HepG2 (cell line): Measurements from ENCODE around the gene CDC37. TPM values are rescaled to one million over a fixed set of nuclear protein-coding genes. Genes with fewer than 3 reads are reported as not detected.
A peak's percentile ranks its signal among the peaks of the same experiment; 100 is the strongest.

Experiments
- GTF2F1 ChIP-seq: fragments of 150-350 bp; IDR thresholded peaks from 2 replicates; pipeline ENCODE4 v1.6.1; 2014; ENCODE audit warnings: low read length
- KDM5A ChIP-seq: fragments of 200-600 bp; sonication (generic); IDR thresholded peaks from 2 replicates; pipeline ENCODE4 v1.7.0; 2018; ENCODE audit warnings: antibody characterized with exemption, mild to moderate bottlenecking, low read length, borderline replicate concordance
- KLF13 ChIP-seq: sonication (generic); formaldehyde crosslinking; IDR thresholded peaks from 2 replicates; pipeline ENCODE4 v1.4.0; 2020; ENCODE audit warnings: mild to moderate bottlenecking, missing genetic modification reagents
- MED1 ChIP-seq: sonication (generic); formaldehyde crosslinking; IDR thresholded peaks from 2 replicates; pipeline ENCODE4 v1.4.0; 2020; ENCODE audit warnings: missing genetic modification reagents
- MIER2 ChIP-seq: IDR thresholded peaks from 2 replicates; pipeline ENCODE4 v1.6.1; 2016; ENCODE audit warnings: missing biosample characterization, missing genetic modification reagents
- RARA ChIP-seq: IDR thresholded peaks from 2 replicates; pipeline ENCODE4 v1.6.1; 2016; ENCODE audit warnings: missing genetic modification reagents, missing compliant biosample characterization
- RCOR2 ChIP-seq: IDR thresholded peaks from 2 replicates; pipeline ENCODE4 v1.6.1; 2016; ENCODE audit warnings: missing biosample characterization, missing genetic modification reagents
- RFXAP ChIP-seq: sonication (generic); formaldehyde crosslinking; IDR thresholded peaks from 2 replicates; pipeline ENCODE4 v1.4.0; 2020; ENCODE audit warnings: missing genetic modification reagents, borderline replicate concordance
- SMAD9 ChIP-seq: sonication (generic); formaldehyde crosslinking; IDR thresholded peaks from 2 replicates; pipeline ENCODE4 v1.5.1; 2020; ENCODE audit warnings: mild to moderate bottlenecking, missing genetic modification reagents
- STAG1 ChIP-seq: sonication (generic); formaldehyde crosslinking; IDR thresholded peaks from 2 replicates; pipeline ENCODE4 v1.4.0; 2020; ENCODE audit warnings: missing genetic modification reagents
- ZMYM3 ChIP-seq: sonication (generic); formaldehyde crosslinking; IDR thresholded peaks from 2 replicates; pipeline ENCODE4 v1.5.1; 2020; ENCODE audit warnings: mild to moderate bottlenecking, missing genetic modification reagents
- ZNF138 ChIP-seq: sonication (generic); formaldehyde crosslinking; IDR thresholded peaks from 2 replicates; pipeline ENCODE4 v1.5.0; 2020; ENCODE audit warnings: mild to moderate bottlenecking, low read depth, missing genetic modification reagents
- ZNF343 ChIP-seq: sonication (generic); formaldehyde crosslinking; IDR thresholded peaks from 2 replicates; pipeline ENCODE4 v1.4.0; 2020; ENCODE audit warnings: mild to moderate bottlenecking, missing genetic modification reagents
- ZNF569 ChIP-seq: sonication (generic); formaldehyde crosslinking; IDR thresholded peaks from 2 replicates; pipeline ENCODE4 v1.5.0; 2020; ENCODE audit warnings: mild to moderate bottlenecking, missing genetic modification reagents, moderate library complexity, borderline replicate concordance
- polyA plus RNA-seq, 8 experiments: library from polyadenylated mRNA; depleted of rRNA in 3 of 8; stranded (reverse) in 7 of 8; unstranded in 1 of 8; fragments of >200 nt; fragmentation: Illumina TruSeq in 4 of 8; extraction: Trizol in 4 of 8; gene quantifications; 2 replicates each; pipeline versions ENCODE4 v1.2.1 to v1.2.3, GENCODE V29; 2011 to 2016; ENCODE audit warnings: low read depth in 4 of 8, missing spikeins in 1 of 8, mixed read lengths in 1 of 8; ENCODE audit not compliant: insufficient read depth in 1 of 8
- total RNA-seq, 5 experiments: library from RNA; depleted of rRNA; stranded (reverse); fragments of >200 nt; fragmentation: Illumina TruSeq; extraction: Trizol; gene quantifications; 2 replicates each; pipeline ENCODE4 v1.2.3, GENCODE V29; 2016; ENCODE audit warnings: low read depth in 1 of 5
- TF ChIP-seq, protein P1 (sequence below): sonication (generic); formaldehyde crosslinking; IDR thresholded peaks from 2 replicates; pipeline ENCODE4 v1.5.1; 2020; ENCODE audit warnings: missing genetic modification reagents, mild to moderate bottlenecking, borderline replicate concordance
- TF ChIP-seq, protein P2 (sequence below): sonication (generic); formaldehyde crosslinking; IDR thresholded peaks from 2 replicates; pipeline ENCODE4 v1.5.0; 2020; ENCODE audit warnings: missing genetic modification reagents
- TF ChIP-seq, protein P3 (sequence below): sonication (generic); formaldehyde crosslinking; IDR thresholded peaks from 2 replicates; pipeline ENCODE4 v1.5.1; 2020; ENCODE audit warnings: mild to moderate bottlenecking, missing genetic modification reagents, moderate library complexity
- TF ChIP-seq, protein P4 (sequence below): sonication (generic); formaldehyde crosslinking; IDR thresholded peaks from 2 replicates; pipeline ENCODE4 v1.4.0; 2020; ENCODE audit warnings: missing genetic modification reagents

CDC37 gene
- total and polyA plus RNA-seq, 2 of the 13 experiments (the other 11 are each of a cell fraction or from before 2014, with no cell fraction given), result 158 to 177 TPM

DNA sequence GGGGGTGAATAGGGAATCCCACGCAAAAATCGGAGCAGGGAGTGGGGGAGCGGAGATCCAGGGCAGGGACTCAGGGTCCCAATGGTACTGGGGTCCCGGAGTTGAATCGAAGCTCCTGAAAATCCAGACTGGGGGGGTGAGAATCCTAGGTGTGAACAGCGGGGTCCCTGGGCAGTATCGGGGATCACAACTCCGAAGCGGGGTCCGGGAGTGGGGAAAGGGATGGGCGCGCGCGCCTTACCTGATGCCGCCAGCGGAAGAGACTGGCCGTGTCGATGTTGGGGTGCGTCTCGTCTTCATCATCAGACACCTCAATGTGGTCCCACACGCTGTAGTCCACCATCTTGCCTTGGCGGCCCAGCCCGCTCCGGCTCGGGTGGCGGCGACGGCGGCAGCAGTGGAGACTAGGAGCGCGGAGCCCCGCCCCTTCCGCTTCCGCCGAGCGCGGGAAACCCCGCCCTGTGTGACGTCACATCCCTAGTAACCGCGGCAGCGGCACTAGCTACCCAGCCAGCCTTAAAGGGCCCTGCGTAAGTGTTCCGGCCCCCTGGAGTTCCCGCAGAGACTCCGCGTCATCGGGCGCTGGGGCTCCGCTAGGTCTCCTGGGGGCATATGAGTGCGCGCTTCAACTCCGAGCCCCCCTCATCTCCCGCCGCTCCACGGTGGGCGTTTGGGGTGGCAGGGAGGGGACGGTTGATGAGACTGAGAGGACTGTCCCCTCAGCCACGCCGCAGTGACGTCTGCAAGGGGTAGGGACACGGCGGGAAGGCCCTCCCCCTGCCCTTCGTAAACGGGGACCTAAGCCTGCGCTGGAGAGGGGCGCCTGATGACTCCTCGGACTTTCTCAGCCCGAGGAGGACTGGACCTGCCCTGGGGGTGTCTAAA, at the start of gene CDC37 (continued):
- no peak for TF ChIP-seq SMAD9 (CRISPR knock-in tag)
- TF ChIP-seq RARA (CRISPR knock-in tag), result 0 out of 2 replicates have a peak, but pooled peaks have one; percentile 18
- TF ChIP-seq MIER2 (CRISPR knock-in tag), result no peak
- TF ChIP-seq, protein P1, sequence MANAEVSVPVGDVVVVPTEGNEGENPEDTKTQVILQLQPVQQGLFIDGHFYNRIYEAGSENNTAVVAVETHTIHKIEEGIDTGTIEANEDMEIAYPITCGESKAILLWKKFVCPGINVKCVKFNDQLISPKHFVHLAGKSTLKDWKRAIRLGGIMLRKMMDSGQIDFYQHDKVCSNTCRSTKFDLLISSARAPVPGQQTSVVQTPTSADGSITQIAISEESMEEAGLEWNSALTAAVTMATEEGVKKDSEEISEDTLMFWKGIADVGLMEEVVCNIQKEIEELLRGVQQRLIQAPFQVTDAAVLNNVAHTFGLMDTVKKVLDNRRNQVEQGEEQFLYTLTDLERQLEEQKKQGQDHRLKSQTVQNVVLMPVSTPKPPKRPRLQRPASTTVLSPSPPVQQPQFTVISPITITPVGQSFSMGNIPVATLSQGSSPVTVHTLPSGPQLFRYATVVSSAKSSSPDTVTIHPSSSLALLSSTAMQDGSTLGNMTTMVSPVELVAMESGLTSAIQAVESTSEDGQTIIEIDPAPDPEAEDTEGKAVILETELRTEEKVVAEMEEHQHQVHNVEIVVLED (CRISPR knock-in tag), result peak; percentile 58; the same call in 1 of the 2 replicates
- TF ChIP-seq ZNF138, result peak; percentile 69; the same call in 1 of the 2 replicates
- TF ChIP-seq, protein P2, sequence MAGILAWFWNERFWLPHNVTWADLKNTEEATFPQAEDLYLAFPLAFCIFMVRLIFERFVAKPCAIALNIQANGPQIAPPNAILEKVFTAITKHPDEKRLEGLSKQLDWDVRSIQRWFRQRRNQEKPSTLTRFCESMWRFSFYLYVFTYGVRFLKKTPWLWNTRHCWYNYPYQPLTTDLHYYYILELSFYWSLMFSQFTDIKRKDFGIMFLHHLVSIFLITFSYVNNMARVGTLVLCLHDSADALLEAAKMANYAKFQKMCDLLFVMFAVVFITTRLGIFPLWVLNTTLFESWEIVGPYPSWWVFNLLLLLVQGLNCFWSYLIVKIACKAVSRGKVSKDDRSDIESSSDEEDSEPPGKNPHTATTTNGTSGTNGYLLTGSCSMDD (CRISPR knock-in tag), result no peak
- TF ChIP-seq ZMYM3 (CRISPR knock-in tag), result no peak
- no peak for TF ChIP-seq ZNF569 (CRISPR knock-in tag)
- no peak for TF ChIP-seq GTF2F1
- TF ChIP-seq KDM5A, result peak; percentile 85; the same call in 1 of the 2 replicates
- TF ChIP-seq, protein P3, sequence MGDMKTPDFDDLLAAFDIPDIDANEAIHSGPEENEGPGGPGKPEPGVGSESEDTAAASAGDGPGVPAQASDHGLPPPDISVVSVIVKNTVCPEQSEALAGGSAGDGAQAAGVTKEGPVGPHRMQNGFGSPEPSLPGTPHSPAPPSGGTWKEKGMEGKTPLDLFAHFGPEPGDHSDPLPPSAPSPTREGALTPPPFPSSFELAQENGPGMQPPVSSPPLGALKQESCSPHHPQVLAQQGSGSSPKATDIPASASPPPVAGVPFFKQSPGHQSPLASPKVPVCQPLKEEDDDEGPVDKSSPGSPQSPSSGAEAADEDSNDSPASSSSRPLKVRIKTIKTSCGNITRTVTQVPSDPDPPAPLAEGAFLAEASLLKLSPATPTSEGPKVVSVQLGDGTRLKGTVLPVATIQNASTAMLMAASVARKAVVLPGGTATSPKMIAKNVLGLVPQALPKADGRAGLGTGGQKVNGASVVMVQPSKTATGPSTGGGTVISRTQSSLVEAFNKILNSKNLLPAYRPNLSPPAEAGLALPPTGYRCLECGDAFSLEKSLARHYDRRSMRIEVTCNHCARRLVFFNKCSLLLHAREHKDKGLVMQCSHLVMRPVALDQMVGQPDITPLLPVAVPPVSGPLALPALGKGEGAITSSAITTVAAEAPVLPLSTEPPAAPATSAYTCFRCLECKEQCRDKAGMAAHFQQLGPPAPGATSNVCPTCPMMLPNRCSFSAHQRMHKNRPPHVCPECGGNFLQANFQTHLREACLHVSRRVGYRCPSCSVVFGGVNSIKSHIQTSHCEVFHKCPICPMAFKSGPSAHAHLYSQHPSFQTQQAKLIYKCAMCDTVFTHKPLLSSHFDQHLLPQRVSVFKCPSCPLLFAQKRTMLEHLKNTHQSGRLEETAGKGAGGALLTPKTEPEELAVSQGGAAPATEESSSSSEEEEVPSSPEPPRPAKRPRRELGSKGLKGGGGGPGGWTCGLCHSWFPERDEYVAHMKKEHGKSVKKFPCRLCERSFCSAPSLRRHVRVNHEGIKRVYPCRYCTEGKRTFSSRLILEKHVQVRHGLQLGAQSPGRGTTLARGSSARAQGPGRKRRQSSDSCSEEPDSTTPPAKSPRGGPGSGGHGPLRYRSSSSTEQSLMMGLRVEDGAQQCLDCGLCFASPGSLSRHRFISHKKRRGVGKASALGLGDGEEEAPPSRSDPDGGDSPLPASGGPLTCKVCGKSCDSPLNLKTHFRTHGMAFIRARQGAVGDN (CRISPR knock-in tag), result peak; percentile 58
- no peak for TF ChIP-seq STAG1 (CRISPR knock-in tag)
- TF ChIP-seq RFXAP (CRISPR knock-in tag), result peak; percentile 76; the same call in 1 of the 2 replicates
- TF ChIP-seq MED1, result peak; percentile 57
- TF ChIP-seq RCOR2, result no peak
- no peak; the same call in 1 of the 2 replicates for TF ChIP-seq ZNF343
- TF ChIP-seq, protein P4, sequence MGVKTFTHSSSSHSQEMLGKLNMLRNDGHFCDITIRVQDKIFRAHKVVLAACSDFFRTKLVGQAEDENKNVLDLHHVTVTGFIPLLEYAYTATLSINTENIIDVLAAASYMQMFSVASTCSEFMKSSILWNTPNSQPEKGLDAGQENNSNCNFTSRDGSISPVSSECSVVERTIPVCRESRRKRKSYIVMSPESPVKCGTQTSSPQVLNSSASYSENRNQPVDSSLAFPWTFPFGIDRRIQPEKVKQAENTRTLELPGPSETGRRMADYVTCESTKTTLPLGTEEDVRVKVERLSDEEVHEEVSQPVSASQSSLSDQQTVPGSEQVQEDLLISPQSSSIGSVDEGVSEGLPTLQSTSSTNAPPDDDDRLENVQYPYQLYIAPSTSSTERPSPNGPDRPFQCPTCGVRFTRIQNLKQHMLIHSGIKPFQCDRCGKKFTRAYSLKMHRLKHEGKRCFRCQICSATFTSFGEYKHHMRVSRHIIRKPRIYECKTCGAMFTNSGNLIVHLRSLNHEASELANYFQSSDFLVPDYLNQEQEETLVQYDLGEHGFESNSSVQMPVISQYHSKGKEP (CRISPR knock-in tag), result no peak
- no peak for TF ChIP-seq KLF13 (CRISPR knock-in tag)
